ENCODE measurements around the gene CACNA1I.

DNA sequence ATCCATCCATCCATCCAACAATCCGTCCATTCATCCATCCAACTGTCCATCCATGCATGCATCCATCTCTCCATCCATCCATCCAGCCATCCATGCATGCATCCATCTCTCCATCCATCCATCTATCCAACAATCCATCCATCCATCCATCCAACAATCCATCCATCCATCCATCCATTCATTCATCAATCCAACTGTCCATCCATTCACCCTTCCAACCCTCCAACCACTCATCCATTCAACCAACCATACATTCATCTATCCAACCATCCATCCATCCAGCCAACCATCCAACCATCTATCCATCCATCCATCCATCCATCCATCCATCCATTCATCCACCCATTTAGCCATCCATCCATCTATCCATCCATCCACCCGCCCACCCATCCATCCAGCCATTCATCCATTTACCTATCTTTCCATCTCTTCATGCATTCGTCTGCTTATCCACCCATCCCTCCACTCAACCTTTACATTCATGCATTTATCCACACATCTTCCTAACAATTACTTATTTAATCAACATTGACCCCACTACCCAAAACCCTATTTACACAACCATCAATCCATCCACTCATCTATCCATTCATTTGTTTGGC, 12.6 kb downstream of the CACNA1I start:
- TF ChIP-seq CTCF (conservative IDR thresholded peaks at IDR 0.05; ENCODE audit: low read depth, low read length) (no peak), EZH2 (IDR thresholded peaks at IDR 0.05; ENCODE audit: borderline replicate concordance, low read depth, low read length, poor library complexity, severe bottlenecking) (no peak)
